GM12878 (cell line): ENCODE results near the gene FAM89B. TPM values are rescaled to one million over a fixed set of nuclear protein-coding genes. Genes with fewer than 3 reads are reported as not detected.
A peak's percentile ranks its signal among the peaks of the same experiment; 100 is the strongest.

Source experiments
- ATAC-seq: fragments of 200-7000 bp; cut with Tn5 transposase; 3 replicates; pipeline ENCODE4 v1.9.1; 2020; ENCODE audit warnings: mild to moderate bottlenecking, moderate library complexity
- BruUV-seq: library from RNA; stranded (reverse); fragments of 400-500 nt; replicated peaks from 2 replicates; lab custom pipeline; 2021; lab: Mats Ljungman, UMichigan
- CTCF ChIA-PET: fragments of 300-600 bp; sonication (Branson Sonifier 250); formaldehyde crosslinking; extraction: SDS; loops from one replicate; lab custom pipeline; 2021; ENCODE audit warnings: inconsistent platforms; lab: Yijun Ruan, JAX
- POLR2A ChIA-PET: fragments of 350-600 bp; formaldehyde crosslinking; extraction: SDS; loops from one replicate; lab custom pipeline; 2021; ENCODE audit warnings: inconsistent platforms; lab: Charles Lee
- RAD21 ChIA-PET: fragments of 300-600 bp; sonication (Branson Sonifier 250); formaldehyde crosslinking; loops from one replicate; lab custom pipeline; 2023; ENCODE audit warnings: antibody characterized with exemption; ENCODE audit not compliant: unreplicated experiment; lab: Charles Lee
- SMC1A ChIA-PET: fragments of 300-600 bp; sonication (Branson Sonifier 250); formaldehyde crosslinking; loops from one replicate; lab custom pipeline; 2023; ENCODE audit not compliant: unreplicated experiment, uncharacterized antibody; lab: Charles Lee
- DNase-seq: peaks from one replicate; pipeline ENCODE4 v3.0.0-alpha.2; 2011; ENCODE audit warnings: low read depth, low spot score
- FAIRE-seq: peaks from 3 replicates; lab custom pipeline; 2011; peaks lifted over from hg19 to GRCh38; lab: Jason Lieb, UNC
- H2AFZ ChIP-seq: 2 replicates; pipeline ENCODE4 v1.6.0; 2011; ENCODE audit warnings: low read depth, low read length, control low read depth; ENCODE audit not compliant: control insufficient read depth
- H3K27ac ChIP-seq: 2 replicates; pipeline ENCODE4 v1.5.1; 2011; ENCODE audit warnings: control low read depth; ENCODE audit not compliant: control insufficient read depth, insufficient read depth
- H3K27me3 ChIP-seq, 2 experiments: replicated peaks in 1 of 2; 2 replicates each; pipeline versions ENCODE4 v1.6.0 to v1.6.1; 2011; ENCODE audit warnings: low read length in 1 of 2; ENCODE audit not compliant: control insufficient read depth in 2 of 2, insufficient read depth in 2 of 2
- H3K36me3 ChIP-seq, 2 experiments: 2 replicates each; pipeline ENCODE4 v1.5.1; 2011; ENCODE audit warnings: low read length in 1 of 2; ENCODE audit not compliant: control insufficient read depth in 2 of 2, insufficient read depth in 2 of 2
- H3K4me1 ChIP-seq: 2 replicates; pipeline ENCODE4 v1.6.1; 2011; ENCODE audit warnings: mild to moderate bottlenecking, low read length, moderate library complexity, mixed read lengths; ENCODE audit not compliant: control insufficient read depth, insufficient read depth
- H3K4me2 ChIP-seq: 2 replicates; pipeline ENCODE4 v1.6.0; 2011; ENCODE audit warnings: control low read depth; ENCODE audit not compliant: control insufficient read depth, insufficient read depth
- H3K4me3 ChIP-seq: fragments of 200-600 bp; sonication (generic); 2 replicates; pipeline ENCODE4 v1.5.1; 2016
- H3K79me2 ChIP-seq: 2 replicates; pipeline ENCODE4 v1.6.0; 2011; ENCODE audit warnings: low read length; ENCODE audit not compliant: control insufficient read depth, insufficient read depth
- H3K9ac ChIP-seq: 2 replicates; pipeline ENCODE4 v1.8.0; 2011; ENCODE audit warnings: low read length, control low read depth, mixed read lengths; ENCODE audit not compliant: control insufficient read depth, insufficient read depth
- H3K9me3 ChIP-seq: replicated peaks from 3 replicates; pipeline ENCODE4 v1.5.1; 2011; ENCODE audit warnings: mild to moderate bottlenecking, low read length; ENCODE audit not compliant: control insufficient read depth, insufficient read depth
- H4K20me1 ChIP-seq: 2 replicates; pipeline ENCODE4 v1.6.0; 2011; ENCODE audit not compliant: control insufficient read depth, insufficient read depth
- ATF7 ChIP-seq: fragments of 450-650 bp; IDR thresholded peaks from 2 replicates; pipeline ENCODE4 v1.6.1; 2016; ENCODE audit warnings: low read depth, mild to moderate bottlenecking
- PAX8 ChIP-seq: fragments of 450-650 bp; IDR thresholded peaks from 2 replicates; pipeline ENCODE4 v1.6.1; 2017; ENCODE audit warnings: mild to moderate bottlenecking, moderate library complexity
- POLR2A ChIP-seq: IDR thresholded peaks from 2 replicates; pipeline ENCODE4 v1.6.1; 2011; ENCODE audit warnings: low read depth, mild to moderate bottlenecking, low read length
- RELA ChIP-seq: fragments of 450-650 bp; IDR thresholded peaks from 2 replicates; pipeline ENCODE4 v1.8.0; 2014; ENCODE audit warnings: borderline replicate concordance; ENCODE audit not compliant: partially characterized antibody
- TBL1XR1 ChIP-seq: IDR thresholded peaks from 2 replicates; pipeline ENCODE4 v1.6.1; 2012; ENCODE audit warnings: low read depth, low read length, improper control_type of control experiment
- WGBS: methylation state at CpG from one replicate; pipeline ENCODE4 v1.1.6; 2016; ENCODE audit warnings: low lambda C conversion rate; ENCODE audit not compliant: insufficient replicate concordance, insufficient coverage; ENCODE audit errors: missing lambda C conversion rate; 5-methylcytosine and 5-hydroxymethylcytosine counted together
- in situ Hi-C: fragments of 300-500 bp; cut with MboI; formaldehyde crosslinking; loops from 9 replicates; pipeline ENCODE4 v1.14.3; 2018; ENCODE audit warnings: mixed read lengths
- intact Hi-C: fragments of 100-400 bp; cut with micrococcal nuclease; formaldehyde crosslinking; loops from one replicate; pipeline ENCODE4 v1.14.2; 2022; ENCODE audit not compliant: unreplicated experiment
- polyA plus RNA-seq, 11 experiments: library from polyadenylated mRNA; depleted of rRNA in 4 of 11; unstranded in 6 of 11; stranded (reverse) in 5 of 11; fragments of >200 nt; fragmentation: Nextera tagmentation in 4 of 11; fragmentation: Illumina TruSeq in 1 of 11; extraction: Ambion mirVana in 4 of 11; extraction: Trizol in 1 of 11; gene quantifications; 1 replicate in 1 of 11; 2 replicates in 10 of 11; pipeline versions ENCODE4 v1.2.1 to v1.2.3, GENCODE V29; 2011 to 2016; ENCODE audit warnings: inconsistent platforms in 2 of 11, missing spikeins in 2 of 11, low read depth in 1 of 11
- total RNA-seq, 4 experiments: library from RNA; depleted of rRNA in 3 of 4; stranded (reverse); fragments of >200 nt in 3 of 4; fragmentation: Illumina TruSeq in 1 of 4; extraction: Trizol in 1 of 4; gene quantifications; 2 replicates each; pipeline versions ENCODE4 v1.2.1 to v1.2.3, GENCODE V29; 2013 to 2021
- TF ChIP-seq, protein P1 (sequence below): IDR thresholded peaks from 2 replicates; pipeline ENCODE4 v1.6.1; 2011; ENCODE audit warnings: low read depth, low read length, improper control_type of control experiment, borderline replicate concordance
- TF ChIP-seq, protein P2 (sequence below): IDR thresholded peaks from 2 replicates; pipeline ENCODE4 v1.6.1; 2011; ENCODE audit warnings: borderline replicate concordance, low read depth, mild to moderate bottlenecking, moderate library complexity, low read length; ENCODE audit not compliant: insufficient read depth, poor library complexity, severe bottlenecking

Gene FAM89B
- total and polyA plus RNA-seq, 10 of the 15 experiments (the other 5 are each of a cell fraction or from before 2014, with no cell fraction given) = 0.34 to 36.7 (median 9.8) TPM

DNA sequence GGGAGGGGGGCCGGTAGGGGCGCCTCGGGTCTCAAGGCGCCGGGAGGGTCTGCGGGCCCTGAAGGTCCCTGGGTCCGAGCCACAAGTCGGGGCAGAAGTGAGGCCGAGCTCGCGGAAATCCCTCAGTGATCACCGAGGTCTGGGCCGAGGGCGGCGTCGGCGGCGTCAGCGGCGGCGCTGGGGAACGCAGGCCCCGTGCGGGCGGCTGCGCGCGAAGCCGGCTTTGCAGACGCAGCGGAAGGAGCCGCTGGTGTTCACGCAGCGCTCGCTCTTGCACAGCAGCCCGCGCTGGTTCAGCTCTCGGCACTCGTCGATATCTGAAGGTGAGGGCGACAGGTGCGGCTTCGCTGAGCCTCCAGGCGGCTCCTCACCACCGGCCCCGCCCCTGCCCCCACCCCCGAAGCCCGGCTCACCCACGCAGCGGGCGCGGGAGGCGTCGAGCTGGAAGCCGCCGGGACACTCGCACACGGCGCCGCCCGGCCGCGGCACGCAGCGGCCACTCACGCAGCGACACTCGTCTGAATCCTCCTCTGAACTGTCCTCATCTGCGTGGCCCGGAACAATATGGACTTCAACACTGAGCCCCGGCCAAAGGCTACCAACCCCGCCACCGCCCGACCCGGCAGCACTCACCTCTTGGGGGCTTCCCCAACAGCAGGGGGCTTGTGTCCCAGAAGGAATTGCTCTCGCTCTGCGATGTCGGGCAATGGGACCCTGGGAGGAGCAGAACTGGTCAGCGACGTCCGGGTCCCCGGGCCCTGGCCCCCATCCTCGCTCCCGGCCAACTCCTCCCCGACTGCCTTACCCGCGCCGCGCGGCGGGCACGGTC, 33.2 kb upstream of the FAM89B start:
- in situ Hi-C loops = no loop called here
- H3K9ac ChIP-seq = no peak overlapping the region
- POLR2A ChIA-PET = interaction anchor here (1.0 to 3.7 kb wide), 5 partner anchors 13 to 75 kb away, joined by 3 to 34 read pairs (median 13); partner anchors contain the start of genes EHBP1L1, FAM89B, MAP3K11 and PCNX3
- DNase-seq (no peak), FAIRE-seq (no peak), ATAC-seq (no peak)
- peak overlapping the region; percentile 53; the same call in 1 of the 2 replicates for H3K27ac ChIP-seq
- RAD21 ChIA-PET = interaction anchor here (0.5 to 4.1 kb wide), 4 partner anchors 13 to 174 kb away, joined by 4 to 58 read pairs (median 38); partner anchors contain the start of genes FAM89B and ZNRD2
- SMC1A ChIA-PET = interaction anchor here (2.1 to 4.1 kb wide), 4 partner anchors 14 to 75 kb away, joined by 7 to 48 read pairs (median 19); partner anchors contain the start of genes FAM89B, MAP3K11, PCNX3 and SCYL1
- WGBS = 99% methylated on average over 60 of the region's 92 CpGs
- peak overlapping the region; percentile 72 for H3K4me3 ChIP-seq
- no peaks in the 10 kb centered on the region for H3K27me3 ChIP-seq
- H3K4me1 ChIP-seq = peaks cover 6% of the 10 kb centered on the region
- H3K9me3 ChIP-seq = no peaks in the 10 kb centered on the region
- no TSS peak for BruUV-seq
- H3K36me3 ChIP-seq = peaks cover 5% of the 10 kb centered on the region in 2 experiments; a peak in 3 of 4 replicates
- intact Hi-C loops = no loop called here
- H4K20me1 ChIP-seq = no peaks in the 10 kb centered on the region
- no peaks in the 10 kb centered on the region for H3K79me2 ChIP-seq
- CTCF ChIA-PET = interaction anchor here (1.0 to 4.2 kb wide), 8 partner anchors 8 to 49 kb away, joined by 3 to 89 read pairs (median 17); partner anchors contain the start of genes FAM89B, SCYL1 and ZNRD2
- TF ChIP-seq RELA = no peak
- TF ChIP-seq, protein P1, sequence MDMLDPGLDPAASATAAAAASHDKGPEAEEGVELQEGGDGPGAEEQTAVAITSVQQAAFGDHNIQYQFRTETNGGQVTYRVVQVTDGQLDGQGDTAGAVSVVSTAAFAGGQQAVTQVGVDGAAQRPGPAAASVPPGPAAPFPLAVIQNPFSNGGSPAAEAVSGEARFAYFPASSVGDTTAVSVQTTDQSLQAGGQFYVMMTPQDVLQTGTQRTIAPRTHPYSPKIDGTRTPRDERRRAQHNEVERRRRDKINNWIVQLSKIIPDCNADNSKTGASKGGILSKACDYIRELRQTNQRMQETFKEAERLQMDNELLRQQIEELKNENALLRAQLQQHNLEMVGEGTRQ = no peak
- 0 out of 2 replicates have a peak, but pooled peaks have one; percentile 29 for TF ChIP-seq POLR2A
- no peak for TF ChIP-seq TBL1XR1
- TF ChIP-seq, protein P2, sequence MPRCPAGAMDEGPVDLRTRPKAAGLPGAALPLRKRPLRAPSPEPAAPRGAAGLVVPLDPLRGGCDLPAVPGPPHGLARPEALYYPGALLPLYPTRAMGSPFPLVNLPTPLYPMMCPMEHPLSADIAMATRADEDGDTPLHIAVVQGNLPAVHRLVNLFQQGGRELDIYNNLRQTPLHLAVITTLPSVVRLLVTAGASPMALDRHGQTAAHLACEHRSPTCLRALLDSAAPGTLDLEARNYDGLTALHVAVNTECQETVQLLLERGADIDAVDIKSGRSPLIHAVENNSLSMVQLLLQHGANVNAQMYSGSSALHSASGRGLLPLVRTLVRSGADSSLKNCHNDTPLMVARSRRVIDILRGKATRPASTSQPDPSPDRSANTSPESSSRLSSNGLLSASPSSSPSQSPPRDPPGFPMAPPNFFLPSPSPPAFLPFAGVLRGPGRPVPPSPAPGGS = peak; percentile 24
- TF ChIP-seq ATF7 = no peak
- TF ChIP-seq PAX8 = no peak
- H2AFZ ChIP-seq = no peak overlapping the region
- H3K4me2 ChIP-seq = peak overlapping the region; percentile 97
